Upper lobe of left lung (tissue), 6 donors: Measurements from ENCODE around the gene PTN. TPM values are rescaled to one million over a fixed set of nuclear protein-coding genes. Genes with fewer than 3 reads are reported as not detected.
"Not testable (repeated sequence)": the region's sequence is repeated elsewhere in the genome, so short reads cannot be mapped to it uniquely, and the experiment has no call there.

Experiments
- ATAC-seq, 2 donors: fragments of 200-7000 bp; cut with Tn5 transposase; one replicate each; pipeline ENCODE4 v1.9.1; 2022; ENCODE audit warnings: mild to moderate bottlenecking in 2 of 2, moderate library complexity in 2 of 2; ENCODE audit not compliant: low FRiP score in 2 of 2
- DNase-seq, 2 donors: peaks; one replicate each; pipeline ENCODE4 v3.0.0-alpha.2; 2019 to 2020
- H3K27ac ChIP-seq, 4 donors: fragments of 200-600 bp; sonication (generic); one replicate each; pipeline ENCODE4 v1.5.1; 2016 to 2019
- H3K27me3 ChIP-seq, 4 donors: fragments of 200-600 bp; sonication (generic); one replicate each; pipeline ENCODE4 v1.5.1; 2017 to 2019
- H3K36me3 ChIP-seq, 4 donors: fragments of 200-600 bp; sonication (generic); one replicate each; pipeline ENCODE4 v1.5.1; 2016 to 2019
- H3K4me1 ChIP-seq, 4 donors: fragments of 200-600 bp; sonication (generic); one replicate each; pipeline ENCODE4 v1.5.1; 2018 to 2019
- H3K4me3 ChIP-seq, 4 donors: fragments of 200-600 bp; sonication (generic); one replicate each; pipeline ENCODE4 v1.5.1; 2017 to 2019; ENCODE audit warnings: mild to moderate bottlenecking in 2 of 4, moderate library complexity in 1 of 4
- H3K9me3 ChIP-seq, 4 donors: fragments of 200-600 bp; sonication (generic); one replicate each; pipeline ENCODE4 v1.5.1; 2018 to 2019
- EP300 ChIP-seq, 4 donors: sonication (generic); formaldehyde crosslinking; IDR thresholded peaks; one replicate each; pipeline ENCODE4 v1.5.1; 2017; ENCODE audit warnings: antibody characterized with exemption in 4 of 4, control low read depth in 2 of 4
- POLR2A ChIP-seq, 4 donors: fragments of 450-650 bp; IDR thresholded peaks; one replicate each; pipeline ENCODE4 v1.5.1; 2016 to 2017; ENCODE audit warnings: antibody characterized with exemption in 4 of 4, mild to moderate bottlenecking in 2 of 4
- POLR2AphosphoS5 ChIP-seq, 2 donors: sonication (generic); formaldehyde crosslinking; IDR thresholded peaks; one replicate each; pipeline ENCODE4 v1.5.1; 2017; ENCODE audit warnings: antibody characterized with exemption in 2 of 2
- WGBS, 2 donors: methylation state at CpG; one replicate each; pipeline ENCODE4 v1.1.5; 2017 to 2018; 5-methylcytosine and 5-hydroxymethylcytosine counted together
- total RNA-seq, 6 donors: library from RNA; depleted of rRNA in 4 of 6; stranded (reverse); fragments of >200 nt in 4 of 6; gene quantifications; one replicate each; pipeline versions ENCODE4 v1.1.0 to v1.2.1, GENCODE V29; 2016 to 2021
- TF ChIP-seq, protein P1 (sequence below), 6 experiments: fragments of 450-650 bp in 4 of 6; fragments of 200-600 bp in 2 of 6; sonication (generic) in 2 of 6; IDR thresholded peaks; one replicate each; pipeline ENCODE4 v1.5.1; 2016 to 2019; ENCODE audit warnings: antibody characterized with exemption in 6 of 6
- donor health status: DM: no; HTN: no; CAD: no; lungs with moderate emphysema.
- donor health status: DM: no; HTN: yes; CAD: no; lungs with severe emphysema.

The PTN gene
- total RNA-seq, 6 donors from 2014 or later: 2.4 to 10.3 (median 3.3) TPM

DNA sequence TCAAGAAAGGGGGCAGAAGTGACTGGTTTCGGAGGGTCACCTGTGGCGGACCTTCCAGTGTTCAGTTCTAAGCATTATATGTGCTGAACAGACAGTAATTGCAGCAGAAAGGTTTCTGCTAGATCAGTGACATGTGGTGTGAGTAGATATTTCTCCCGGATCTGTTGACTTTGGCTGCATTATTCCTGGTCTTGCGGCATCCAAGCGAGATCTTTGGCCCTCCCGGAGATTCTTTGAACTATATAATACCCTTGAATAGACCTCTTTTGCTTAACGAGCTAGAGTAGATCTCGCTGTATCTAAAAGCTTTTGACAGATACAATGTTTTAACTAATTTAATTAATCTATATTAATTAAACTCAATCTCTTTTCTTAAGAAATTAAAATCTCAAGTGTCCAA is 99.8 kb downstream of the PTN start:
- Histone ChIP-seq H3K36me3 (no peaks in the 10 kb centered on the region), H3K27ac (no peak overlapping the region), H3K4me1 (no peaks in the 10 kb centered on the region), H3K9me3 (no peaks in the 10 kb centered on the region), H3K4me3 (no peak overlapping the region), H3K27me3 (no peaks in the 10 kb centered on the region)
- no peak for DNase-seq
- WGBS, 2 donors: 87 to 92% methylated on average over 8 of the region's 8 CpGs
- no peak for ATAC-seq
- TF ChIP-seq POLR2A (IDR thresholded peaks at IDR 0.05) (no peak), EP300 (IDR thresholded peaks at IDR 0.05) (no peak), POLR2AphosphoS5 (IDR thresholded peaks at IDR 0.05) (no peak)
- TF ChIP-seq, protein P1, sequence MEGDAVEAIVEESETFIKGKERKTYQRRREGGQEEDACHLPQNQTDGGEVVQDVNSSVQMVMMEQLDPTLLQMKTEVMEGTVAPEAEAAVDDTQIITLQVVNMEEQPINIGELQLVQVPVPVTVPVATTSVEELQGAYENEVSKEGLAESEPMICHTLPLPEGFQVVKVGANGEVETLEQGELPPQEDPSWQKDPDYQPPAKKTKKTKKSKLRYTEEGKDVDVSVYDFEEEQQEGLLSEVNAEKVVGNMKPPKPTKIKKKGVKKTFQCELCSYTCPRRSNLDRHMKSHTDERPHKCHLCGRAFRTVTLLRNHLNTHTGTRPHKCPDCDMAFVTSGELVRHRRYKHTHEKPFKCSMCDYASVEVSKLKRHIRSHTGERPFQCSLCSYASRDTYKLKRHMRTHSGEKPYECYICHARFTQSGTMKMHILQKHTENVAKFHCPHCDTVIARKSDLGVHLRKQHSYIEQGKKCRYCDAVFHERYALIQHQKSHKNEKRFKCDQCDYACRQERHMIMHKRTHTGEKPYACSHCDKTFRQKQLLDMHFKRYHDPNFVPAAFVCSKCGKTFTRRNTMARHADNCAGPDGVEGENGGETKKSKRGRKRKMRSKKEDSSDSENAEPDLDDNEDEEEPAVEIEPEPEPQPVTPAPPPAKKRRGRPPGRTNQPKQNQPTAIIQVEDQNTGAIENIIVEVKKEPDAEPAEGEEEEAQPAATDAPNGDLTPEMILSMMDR (IDR thresholded peaks at IDR 0.05): no peak

DNA sequence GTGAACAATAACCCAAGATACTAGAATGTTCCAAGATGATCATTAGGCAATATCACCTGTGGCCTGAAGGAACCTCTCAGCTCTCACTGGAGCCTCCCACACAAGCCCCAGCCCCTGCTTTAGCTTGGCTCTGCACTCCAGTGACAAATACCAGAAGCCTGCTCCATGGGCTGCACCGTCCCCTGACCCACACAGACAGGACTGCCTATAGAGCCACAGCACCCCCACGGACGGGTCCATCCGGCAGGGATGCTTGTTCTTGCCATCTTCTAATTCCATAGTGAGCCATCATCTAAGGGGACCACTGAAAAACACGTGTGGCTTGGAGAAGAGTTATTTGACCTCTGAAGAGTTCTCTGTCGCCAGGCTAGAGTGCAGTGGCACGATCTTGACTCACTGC is 100.9 kb downstream of the PTN start:
- peak in 1 of 2 donors; percentile 13 for DNase-seq
- H3K4me3 ChIP-seq: no peak overlapping the region
- no peaks in the 10 kb centered on the region for H3K27me3 ChIP-seq
- H3K4me1 ChIP-seq: no peaks in the 10 kb centered on the region
- H3K9me3 ChIP-seq: no peaks in the 10 kb centered on the region
- WGBS, 2 donors: 83 to 90% methylated on average over 7 of the region's 7 CpGs
- TF ChIP-seq, protein P1 (IDR thresholded peaks at IDR 0.05): no peak
- TF ChIP-seq POLR2A (IDR thresholded peaks at IDR 0.05) (no peak), POLR2AphosphoS5 (IDR thresholded peaks at IDR 0.05) (no peak), EP300 (IDR thresholded peaks at IDR 0.05) (no peak)
- no peak overlapping the region for H3K27ac ChIP-seq
- no peaks in the 10 kb centered on the region for H3K36me3 ChIP-seq
- no peak for ATAC-seq

DNA sequence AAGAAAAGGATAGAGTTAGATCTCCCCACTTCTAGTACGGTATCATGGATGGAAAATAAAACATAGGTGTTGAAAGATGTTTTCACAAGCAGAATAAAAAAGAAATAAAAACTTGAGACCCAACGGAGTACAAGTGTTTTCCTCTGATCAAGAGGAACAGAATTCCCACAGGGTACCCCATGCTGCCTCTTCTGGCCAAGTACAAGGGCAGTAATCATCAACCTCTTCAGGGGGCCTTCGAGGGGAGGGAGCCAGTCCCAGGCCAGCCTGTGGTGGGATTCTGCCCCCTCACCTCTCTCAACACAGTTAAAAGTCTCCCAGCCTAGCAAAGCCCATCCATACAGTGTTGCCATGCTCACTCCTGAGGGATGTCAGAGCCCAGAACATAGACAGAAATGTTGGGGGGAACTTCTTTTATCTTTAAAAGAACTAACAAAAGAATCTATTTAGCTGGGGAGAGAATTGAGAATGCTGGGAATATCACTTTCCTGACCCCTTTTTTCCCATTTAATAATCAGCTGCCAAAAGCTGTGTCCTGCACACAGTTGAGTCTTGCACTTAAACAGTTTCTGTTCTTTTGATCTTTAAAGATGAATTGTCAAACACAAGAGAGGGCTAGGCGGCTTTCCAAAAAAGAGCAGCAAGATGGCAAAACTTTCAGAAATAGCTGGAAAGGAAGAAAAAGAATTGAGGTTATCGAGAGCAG is 101.7 kb downstream of the PTN start:
- Histone ChIP-seq H3K27me3 (no peaks in the 10 kb centered on the region), H3K4me1 (no peaks in the 10 kb centered on the region), H3K9me3 (no peaks in the 10 kb centered on the region), H3K27ac (no peak overlapping the region), H3K36me3 (no peaks in the 10 kb centered on the region), H3K4me3 (no peak overlapping the region)
- DNase-seq (no peak), ATAC-seq (no peak)
- WGBS, 2 donors: 50 to 57% methylated on average over 5 of the region's 5 CpGs
- TF ChIP-seq, protein P1 (IDR thresholded peaks at IDR 0.05): no peak
- no peak for TF ChIP-seq EP300 (IDR thresholded peaks at IDR 0.05)

DNA sequence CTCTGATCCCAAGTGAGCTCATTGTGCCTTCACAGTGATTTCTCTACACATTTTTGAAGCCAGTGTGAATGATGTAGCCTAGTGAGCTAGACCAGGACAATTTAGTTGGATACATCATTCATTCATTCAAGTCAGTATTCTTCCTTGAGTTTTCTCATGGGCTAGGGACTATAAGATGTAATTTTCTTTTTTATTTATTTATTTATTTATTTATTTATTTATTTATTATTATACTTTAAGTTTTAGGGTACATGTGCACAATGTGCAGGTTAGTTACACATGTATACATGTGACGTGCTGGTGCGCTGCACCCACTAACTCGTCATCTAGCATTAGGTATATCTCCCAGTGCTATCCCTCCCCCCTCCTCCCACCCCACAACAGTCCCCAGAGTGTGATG is 104.3 kb downstream of the PTN start:
- not testable (repeated sequence) for H3K36me3 ChIP-seq, H3K4me1 ChIP-seq, H3K4me3 ChIP-seq, ATAC-seq, H3K27ac ChIP-seq, DNase-seq, H3K27me3 ChIP-seq, H3K9me3 ChIP-seq
- 90 to 92% methylated on average over 3 of the region's 3 CpGs for WGBS, 2 donors

DNA sequence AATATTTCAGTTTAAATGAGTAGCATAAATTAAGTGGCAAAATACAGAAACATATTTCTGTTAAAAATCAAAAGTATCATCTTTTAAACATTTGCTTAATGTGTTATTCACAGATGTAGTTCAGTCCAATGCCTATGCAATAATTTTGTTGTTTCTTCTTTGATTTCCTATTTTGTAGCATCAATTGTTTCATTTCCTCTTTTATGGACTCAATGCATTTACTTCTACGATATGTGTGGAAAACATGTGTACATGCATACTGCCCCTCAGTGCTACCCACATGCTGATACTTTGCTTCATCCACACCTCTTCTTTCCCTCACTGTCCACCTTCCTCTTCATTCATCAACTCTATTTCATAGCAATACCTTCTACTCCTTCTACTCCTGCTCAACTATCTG is 108.1 kb downstream of the PTN start:
- H3K27me3 ChIP-seq: no peaks in the 10 kb centered on the region
- no peaks in the 10 kb centered on the region for H3K9me3 ChIP-seq
- WGBS, 2 donors: 74 to 88% methylated on average over 1 of the region's 1 CpG
- TF ChIP-seq POLR2AphosphoS5 (IDR thresholded peaks at IDR 0.05) (no peak), EP300 (IDR thresholded peaks at IDR 0.05) (no peak), POLR2A (IDR thresholded peaks at IDR 0.05) (no peak)
- TF ChIP-seq, protein P1 (IDR thresholded peaks at IDR 0.05): no peak
- no peak overlapping the region for H3K27ac ChIP-seq
- H3K36me3 ChIP-seq: no peaks in the 10 kb centered on the region
- no peak for ATAC-seq
- no peak for DNase-seq
- no peak overlapping the region for H3K4me3 ChIP-seq
- no peaks in the 10 kb centered on the region for H3K4me1 ChIP-seq
